Measurements from ENCODE around the gene ELOVL6. TPM values are rescaled to one million over a fixed set of nuclear protein-coding genes. Genes with fewer than 3 reads are reported as not detected.

The ELOVL6 gene
- total RNA-seq, 1 donor from 2014 or later: 7.3 TPM

- no peak for DNase-seq (ENCODE audit: low read depth, low spot score)
Measured at GRCh38 chr4:110032603-110033002, 165.8 kb downstream of the ELOVL6 start.

- no peak for DNase-seq (ENCODE audit: low read depth, low spot score)
Measured at GRCh38 chr4:110025718-110026117, 172.7 kb downstream of the ELOVL6 start.

- DNase-seq (ENCODE audit: low read depth, low spot score): no peak
Measured at GRCh38 chr4:110025056-110025455, 173.4 kb downstream of the ELOVL6 start.

GRCh38 chr4:110022457-110022856 is 176.0 kb downstream of the ELOVL6 start:
- DNase-seq (ENCODE audit: low read depth, low spot score): no peak

GRCh38 chr4:110020646-110021443 is 177.6 kb downstream of the ELOVL6 start:
- DNase-seq (ENCODE audit: low read depth, low spot score): no peak

GRCh38 chr4:110020139-110020538 is 178.3 kb downstream of the ELOVL6 start:
- DNase-seq (ENCODE audit: low read depth, low spot score): no peak

GRCh38 chr4:110019153-110019552 is 179.3 kb downstream of the ELOVL6 start:
- DNase-seq (ENCODE audit: low read depth, low spot score): no peak

GRCh38 chr4:110014233-110014632 is 184.2 kb downstream of the ELOVL6 start:
- no peak for DNase-seq (ENCODE audit: low read depth, low spot score)

- no peak for DNase-seq (ENCODE audit: low read depth, low spot score)
Measured at GRCh38 chr4:110012917-110013316, 185.5 kb downstream of the ELOVL6 start.

GRCh38 chr4:110010797-110011196 is 187.6 kb downstream of the ELOVL6 start:
- DNase-seq (ENCODE audit: low read depth, low spot score): no peak

GRCh38 chr4:110009550-110009949 is 188.9 kb downstream of the ELOVL6 start:
- DNase-seq (ENCODE audit: low read depth, low spot score): no peak

GRCh38 chr4:110008540-110008939 is 189.9 kb downstream of the ELOVL6 start:
- no peak for DNase-seq (ENCODE audit: low read depth, low spot score)

GRCh38 chr4:110007217-110007616 is 191.2 kb downstream of the ELOVL6 start:
- no peak for DNase-seq (ENCODE audit: low read depth, low spot score)

GRCh38 chr4:110005461-110006056 is 192.9 kb downstream of the ELOVL6 start:
- DNase-seq (ENCODE audit: low read depth, low spot score): peak; percentile 15

GRCh38 chr4:110004556-110004955 is 193.9 kb downstream of the ELOVL6 start:
- DNase-seq (ENCODE audit: low read depth, low spot score): no peak

GRCh38 chr4:110003401-110004187 is 194.8 kb downstream of the ELOVL6 start:
- no peak for DNase-seq (ENCODE audit: low read depth, low spot score)

- DNase-seq (ENCODE audit: low read depth, low spot score): no peak
Measured at GRCh38 chr4:110002326-110002725, 196.1 kb downstream of the ELOVL6 start.

- no peak for DNase-seq (ENCODE audit: low read depth, low spot score)
Measured at GRCh38 chr4:109999585-109999912, 198.9 kb downstream of the ELOVL6 start.

- peak; percentile 5 for DNase-seq (ENCODE audit: low read depth, low spot score)
Measured at GRCh38 chr4:109998867-109999584, 199.4 kb downstream of the ELOVL6 start.

- DNase-seq (ENCODE audit: low read depth, low spot score): no peak
Measured at GRCh38 chr4:109996526-109996925, 201.9 kb downstream of the ELOVL6 start.
